MM.1S (cell line): ENCODE results near the gene ZC2HC1C.

Source experiments
- DNase-seq: peaks from one replicate; pipeline ENCODE4 v3.0.0-alpha.2; 2015
- H2AFZ ChIP-seq: fragments of 300-600 bp; sonication (generic); 2 replicates; pipeline ENCODE4 v1.6.0; 2016; ENCODE audit warnings: antibody characterized with exemption, low read length
- H3F3A ChIP-seq: fragments of 300-600 bp; sonication (generic); 2 replicates; pipeline ENCODE4 v1.6.1; 2016; ENCODE audit warnings: mild to moderate bottlenecking, antibody characterized with exemption, low read length, moderate library complexity, mixed read lengths; ENCODE audit not compliant: insufficient read depth
- H3K27ac ChIP-seq: fragments of 300-600 bp; sonication (generic); 2 replicates; pipeline ENCODE4 v1.5.1; 2016; ENCODE audit warnings: mild to moderate bottlenecking, low read length
- H3K27me3 ChIP-seq: fragments of 300-600 bp; sonication (generic); replicated peaks from 2 replicates; pipeline ENCODE4 v1.6.0; 2016; ENCODE audit warnings: low read length; ENCODE audit not compliant: insufficient read depth
- H3K36me3 ChIP-seq: fragments of 300-600 bp; sonication (generic); replicated peaks from 2 replicates; pipeline ENCODE4 v1.6.1; 2016; ENCODE audit warnings: mild to moderate bottlenecking, low read length, mixed read lengths; ENCODE audit not compliant: insufficient read depth
- H3K4me1 ChIP-seq: fragments of 300-600 bp; sonication (generic); 2 replicates; pipeline ENCODE4 v1.6.1; 2016; ENCODE audit warnings: low read length, mixed read lengths
- H3K4me2 ChIP-seq: fragments of 300-600 bp; sonication (generic); 2 replicates; pipeline ENCODE4 v1.6.0; 2016; ENCODE audit warnings: low read depth, low read length
- H3K4me3 ChIP-seq: fragments of 300-600 bp; sonication (generic); 2 replicates; pipeline ENCODE4 v1.5.1; 2016; ENCODE audit warnings: low read length, mixed read lengths
- H3K79me2 ChIP-seq: fragments of 300-600 bp; sonication (generic); 2 replicates; pipeline ENCODE4 v1.6.1; 2016; ENCODE audit warnings: mixed run types, low read length, mixed read lengths
- H3K9ac ChIP-seq: fragments of 300-600 bp; sonication (generic); 2 replicates; pipeline ENCODE4 v1.6.1; 2016; ENCODE audit warnings: low read length, mixed read lengths
- H3K9me2 ChIP-seq: fragments of 300-600 bp; sonication (generic); replicated peaks from 2 replicates; pipeline ENCODE4 v1.6.1; 2016; ENCODE audit warnings: mild to moderate bottlenecking, low read length, mixed read lengths; ENCODE audit not compliant: insufficient read depth
- H3K9me3 ChIP-seq: fragments of 300-600 bp; sonication (generic); replicated peaks from 2 replicates; pipeline ENCODE4 v1.6.1; 2016; ENCODE audit warnings: mild to moderate bottlenecking, low read length, mixed read lengths; ENCODE audit not compliant: insufficient read depth
- H4K20me1 ChIP-seq: fragments of 300-600 bp; sonication (generic); 2 replicates; pipeline ENCODE4 v1.6.1; 2016; ENCODE audit warnings: mild to moderate bottlenecking, low read length, moderate library complexity, mixed read lengths; ENCODE audit not compliant: insufficient read depth
- CTCF ChIP-seq: fragments of 300-600 bp; sonication (generic); IDR thresholded peaks from 2 replicates; pipeline ENCODE4 v1.5.1; 2016; ENCODE audit warnings: antibody characterized with exemption, low read length, mixed read lengths
- EZH2 ChIP-seq: fragments of 300-600 bp; sonication (generic); optimal IDR thresholded peaks from 2 replicates; pipeline ENCODE3; 2017; ENCODE audit warnings: low read depth, mild to moderate bottlenecking, antibody characterized with exemption, low read length, mixed read lengths
- EZH2phosphoT487 ChIP-seq: fragments of 300-600 bp; sonication (generic); IDR thresholded peaks from 2 replicates; pipeline ENCODE4 v1.6.1; 2018; ENCODE audit warnings: antibody characterized with exemption, low read length

ZC2HC1C gene

GRCh38 chr14:75032939-75033338 is 36.5 kb upstream of the ZC2HC1C start:
- Histone ChIP-seq H4K20me1 (no peaks in the 10 kb centered on the region), H3K79me2 (no peaks in the 10 kb centered on the region), H3K9me2 (no peaks in the 10 kb centered on the region), H3K27ac (no peak overlapping the region), H3K9ac (no peak overlapping the region), H2AFZ (no peak overlapping the region), H3K27me3 (no peaks in the 10 kb centered on the region), H3K4me2 (no peak overlapping the region), H3K36me3 (no peaks in the 10 kb centered on the region), H3K9me3 (no peaks in the 10 kb centered on the region), H3F3A (no peaks in the 10 kb centered on the region), H3K4me3 (no peak overlapping the region), H3K4me1 (no peaks in the 10 kb centered on the region)
- TF ChIP-seq CTCF (no peak), EZH2 (no peak), EZH2phosphoT487 (no peak)
- no peak for DNase-seq

GRCh38 chr14:75040507-75040906 is 28.9 kb upstream of the ZC2HC1C start:
- DNase-seq, result no peak
- Histone ChIP-seq H3K9me2 (no peaks in the 10 kb centered on the region), H3K4me2 (no peak overlapping the region), H3K9ac (no peak overlapping the region), H4K20me1 (no peaks in the 10 kb centered on the region), H3K9me3 (no peaks in the 10 kb centered on the region), H3F3A (no peaks in the 10 kb centered on the region), H3K36me3 (no peaks in the 10 kb centered on the region), H3K79me2 (no peaks in the 10 kb centered on the region), H3K27ac (no peak overlapping the region), H3K4me3 (no peak overlapping the region), H3K27me3 (no peaks in the 10 kb centered on the region), H3K4me1 (no peaks in the 10 kb centered on the region), H2AFZ (no peak overlapping the region)
- TF ChIP-seq EZH2, result no peak
- TF ChIP-seq CTCF, result no peak
- no peak for TF ChIP-seq EZH2phosphoT487

- no peaks in the 10 kb centered on the region for H4K20me1 ChIP-seq
- H3K79me2 ChIP-seq, result no peaks in the 10 kb centered on the region
- no peak overlapping the region for H3K27ac ChIP-seq
- DNase-seq, result no peak
- H3K9ac ChIP-seq, result no peak overlapping the region
- no peaks in the 10 kb centered on the region for H3K9me2 ChIP-seq
- no peak overlapping the region for H3K4me2 ChIP-seq
- no peaks in the 10 kb centered on the region for H3K27me3 ChIP-seq
- no peak overlapping the region for H2AFZ ChIP-seq
- H3K4me1 ChIP-seq, result no peaks in the 10 kb centered on the region
- no peak overlapping the region for H3K4me3 ChIP-seq
- H3K36me3 ChIP-seq, result no peaks in the 10 kb centered on the region
- H3F3A ChIP-seq, result no peaks in the 10 kb centered on the region
- TF ChIP-seq EZH2phosphoT487, result no peak
- no peaks in the 10 kb centered on the region for H3K9me3 ChIP-seq
Observed at GRCh38 chr14:75040959-75041358, 28.5 kb upstream of the ZC2HC1C start.

GRCh38 chr14:75041613-75042012 is 27.8 kb upstream of the ZC2HC1C start:
- no peaks in the 10 kb centered on the region for H3K36me3 ChIP-seq
- no peak overlapping the region for H3K9ac ChIP-seq
- no peaks in the 10 kb centered on the region for H3K9me2 ChIP-seq
- TF ChIP-seq EZH2phosphoT487 (no peak), CTCF (no peak), EZH2 (no peak)
- DNase-seq, result no peak
- H3K9me3 ChIP-seq, result no peaks in the 10 kb centered on the region
- H2AFZ ChIP-seq, result no peak overlapping the region
- no peaks in the 10 kb centered on the region for H4K20me1 ChIP-seq
- H3K27me3 ChIP-seq, result no peaks in the 10 kb centered on the region
- H3K4me1 ChIP-seq, result no peaks in the 10 kb centered on the region
- no peaks in the 10 kb centered on the region for H3F3A ChIP-seq
- H3K27ac ChIP-seq, result no peak overlapping the region
- H3K79me2 ChIP-seq, result no peaks in the 10 kb centered on the region
- H3K4me2 ChIP-seq, result no peak overlapping the region
- H3K4me3 ChIP-seq, result no peak overlapping the region
